BLaER1 treated with 17β-estradiol and CSF1 and Interleukin-3, amounts not matched to agents 10 nM and 100 nM (cell line): Measurements from ENCODE around the gene BCAT1.
A peak's percentile ranks its signal among the peaks of the same experiment; 100 is the strongest.

Experiments
- H3K27ac ChIP-seq, 11 experiments: shearing (Covaris generic); formaldehyde crosslinking; 2 replicates each; pipeline ENCODE4 v1.8.1; 2022
- H3K27me3 ChIP-seq, 11 experiments: shearing (Covaris generic); formaldehyde crosslinking; 2 replicates each; pipeline ENCODE4 v1.8.1; 2022
- H3K36me3 ChIP-seq, 11 experiments: shearing (Covaris generic); formaldehyde crosslinking; 2 replicates each; pipeline ENCODE4 v1.8.1; 2022
- H3K4me1 ChIP-seq, 10 experiments: shearing (Covaris generic); formaldehyde crosslinking; 2 replicates each; pipeline ENCODE4 v1.8.1; 2022
- H3K4me2 ChIP-seq, 11 experiments: shearing (Covaris generic); formaldehyde crosslinking; 2 replicates each; pipeline ENCODE4 v1.8.1; 2022
- H3K4me3 ChIP-seq, 10 experiments: shearing (Covaris generic); formaldehyde crosslinking; 2 replicates each; pipeline ENCODE4 v1.8.1; 2022
- H3K9ac ChIP-seq, 11 experiments: shearing (Covaris generic); formaldehyde crosslinking; 2 replicates each; pipeline ENCODE4 v1.8.1; 2022
- H3K9me3 ChIP-seq, 11 experiments: shearing (Covaris generic); formaldehyde crosslinking; replicated peaks in 1 of 11; 2 replicates each; pipeline ENCODE4 v1.8.1; 2022
- H4K20me1 ChIP-seq, 11 experiments: shearing (Covaris generic); formaldehyde crosslinking; 2 replicates each; pipeline ENCODE4 v1.8.1; 2022
- Cebpa-rat ChIP-seq, 11 experiments: shearing (Covaris generic); IDR thresholded peaks; 2 replicates each; pipeline ENCODE4 v1.8.1; 2022

Gene BCAT1

GRCh38 chr12:24851341-24851740 lies 97.6 kb downstream of the BCAT1 start:
- Histone ChIP-seq H3K4me2 (peak overlapping the region in 6 of 11 experiments; percentile 20 to 57 (median 56); a peak in 12 of 22 replicates), H3K4me1 (peaks cover 25 to 65% (median 46%) of the 10 kb centered on the region in 10 experiments), H3K27me3 (no peaks in the 10 kb centered on the region), H4K20me1 (peaks cover 0 to 33% (median 0%) of the 10 kb centered on the region in 11 experiments; a peak in 4 of 22 replicates), H3K27ac (peak overlapping the region in 6 of 11 experiments; percentile 5 to 40 (median 26); a peak in 7 of 22 replicates), H3K9ac (no peak overlapping the region), H3K36me3 (peaks cover 38 to 95% (median 69%) of the 10 kb centered on the region in 11 experiments), H3K9me3 (peaks cover 0 to 4% (median 0%) of the 10 kb centered on the region in 11 experiments; a peak in 1 of 22 replicates), H3K4me3 (no peak overlapping the region)
- no peak for TF ChIP-seq Cebpa-rat (IDR thresholded peaks at IDR 0.05)

GRCh38 chr12:24850496-24850895 lies 98.4 kb downstream of the BCAT1 start:
- H3K4me1 ChIP-seq, result peaks cover 17 to 57% (median 38%) of the 10 kb centered on the region in 10 experiments
- no peak overlapping the region for H3K9ac ChIP-seq
- TF ChIP-seq Cebpa-rat (IDR thresholded peaks at IDR 0.05), result no peak
- peak overlapping the region in 6 of 11 experiments; percentile 4 to 57 (median 56); a peak in 10 of 22 replicates for H3K4me2 ChIP-seq
- H4K20me1 ChIP-seq, result peaks cover 0 to 33% (median 0%) of the 10 kb centered on the region in 11 experiments; a peak in 4 of 22 replicates
- peak overlapping the region in 4 of 11 experiments; percentile 18 to 38 (median 28); a peak in 8 of 22 replicates for H3K27ac ChIP-seq
- peaks cover 43 to 95% (median 69%) of the 10 kb centered on the region in 11 experiments for H3K36me3 ChIP-seq
- no peaks in the 10 kb centered on the region for H3K9me3 ChIP-seq
- no peaks in the 10 kb centered on the region for H3K27me3 ChIP-seq
- no peak overlapping the region for H3K4me3 ChIP-seq

- H4K20me1 ChIP-seq, result peaks cover 0 to 23% (median 0%) of the 10 kb centered on the region in 11 experiments; a peak in 4 of 22 replicates
- TF ChIP-seq Cebpa-rat (IDR thresholded peaks at IDR 0.05), result no peak
- no peak overlapping the region for H3K9ac ChIP-seq
- peaks cover 53 to 96% (median 80%) of the 10 kb centered on the region in 11 experiments for H3K36me3 ChIP-seq
- H3K27me3 ChIP-seq, result no peaks in the 10 kb centered on the region
- H3K4me1 ChIP-seq, result peaks cover 2 to 42% (median 23%) of the 10 kb centered on the region in 10 experiments; a peak in 18 of 20 replicates
- H3K4me2 ChIP-seq, result no peak overlapping the region
- no peak overlapping the region for H3K4me3 ChIP-seq
- H3K9me3 ChIP-seq, result no peaks in the 10 kb centered on the region
- no peak overlapping the region; a peak in 1 of 22 replicates for H3K27ac ChIP-seq
Measured at GRCh38 chr12:24848941-24849477, 99.9 kb downstream of the BCAT1 start.

GRCh38 chr12:24846689-24847088 lies 102.2 kb downstream of the BCAT1 start:
- Histone ChIP-seq H3K4me1 (peaks cover 0 to 21% (median 15%) of the 10 kb centered on the region in 10 experiments; a peak in 17 of 20 replicates), H3K9me3 (0 out of 22 replicates have a peak, but pooled peaks cover 0 to 1% (median 0%) of the 10 kb centered on the region in 11 experiments), H3K4me3 (no peak overlapping the region), H3K36me3 (peaks cover 71 to 100% (median 98%) of the 10 kb centered on the region in 11 experiments), H3K27me3 (no peaks in the 10 kb centered on the region), H3K4me2 (no peak overlapping the region), H3K9ac (no peak overlapping the region), H3K27ac (no peak overlapping the region), H4K20me1 (peaks cover 0 to 7% (median 0%) of the 10 kb centered on the region in 11 experiments; a peak in 3 of 22 replicates)
- TF ChIP-seq Cebpa-rat (IDR thresholded peaks at IDR 0.05), result no peak

GRCh38 chr12:24845615-24846014 lies 103.3 kb downstream of the BCAT1 start:
- Histone ChIP-seq H3K9ac (no peak overlapping the region), H3K27me3 (no peaks in the 10 kb centered on the region), H3K9me3 (0 out of 22 replicates have a peak, but pooled peaks cover 0 to 5% (median 0%) of the 10 kb centered on the region in 11 experiments), H3K27ac (no peak overlapping the region), H4K20me1 (peaks cover 0 to 7% (median 0%) of the 10 kb centered on the region in 11 experiments; a peak in 3 of 22 replicates), H3K4me1 (peaks cover 0 to 19% (median 5%) of the 10 kb centered on the region in 10 experiments; a peak in 14 of 20 replicates), H3K4me2 (no peak overlapping the region), H3K4me3 (no peak overlapping the region), H3K36me3 (peaks cover 81 to 100% (median 99%) of the 10 kb centered on the region in 11 experiments)
- no peak for TF ChIP-seq Cebpa-rat (IDR thresholded peaks at IDR 0.05)

GRCh38 chr12:24840046-24840800 lies 108.7 kb downstream of the BCAT1 start:
- Histone ChIP-seq H3K9ac (peak overlapping the region in 1 of 11 experiments; percentile 14; a peak in 1 of 22 replicates), H4K20me1 (no peaks in the 10 kb centered on the region), H3K36me3 (peaks cover 50 to 96% (median 87%) of the 10 kb centered on the region in 11 experiments), H3K27me3 (no peaks in the 10 kb centered on the region), H3K4me1 (peaks cover 0 to 49% (median 36%) of the 10 kb centered on the region in 10 experiments; a peak in 18 of 20 replicates), H3K9me3 (peaks cover 0 to 14% (median 5%) of the 10 kb centered on the region in 11 experiments; a peak in 9 of 22 replicates), H3K27ac (peak overlapping the region in 9 of 11 experiments; percentile 84 to 95 (median 89); a peak in 17 of 22 replicates), H3K4me2 (peak overlapping the region in 6 of 11 experiments; percentile 53 to 78 (median 70); a peak in 12 of 22 replicates), H3K4me3 (no peak overlapping the region)
- TF ChIP-seq Cebpa-rat (IDR thresholded peaks at IDR 0.05), result no peak

GRCh38 chr12:24839268-24839791 lies 109.6 kb downstream of the BCAT1 start:
- H4K20me1 ChIP-seq, result no peaks in the 10 kb centered on the region
- H3K36me3 ChIP-seq, result peaks cover 51 to 96% (median 87%) of the 10 kb centered on the region in 11 experiments
- H3K9me3 ChIP-seq, result peaks cover 0 to 14% (median 5%) of the 10 kb centered on the region in 11 experiments; a peak in 9 of 22 replicates
- peak overlapping the region; percentile 48 to 95 (median 89); a peak in 21 of 22 replicates for H3K27ac ChIP-seq
- H3K4me1 ChIP-seq, result peaks cover 0 to 49% (median 36%) of the 10 kb centered on the region in 10 experiments; a peak in 18 of 20 replicates
- no peaks in the 10 kb centered on the region for H3K27me3 ChIP-seq
- TF ChIP-seq Cebpa-rat (IDR thresholded peaks at IDR 0.05), result no peak
- peak overlapping the region in 10 of 11 experiments; percentile 56 to 79 (median 70); a peak in 19 of 22 replicates for H3K9ac ChIP-seq
- H3K4me2 ChIP-seq, result peak overlapping the region in 10 of 11 experiments; percentile 3 to 90 (median 64); a peak in 18 of 22 replicates
- no peak overlapping the region for H3K4me3 ChIP-seq

GRCh38 chr12:24838531-24838950 lies 110.4 kb downstream of the BCAT1 start:
- Histone ChIP-seq H3K9ac (peak overlapping the region in 10 of 11 experiments; percentile 56 to 79 (median 70); a peak in 19 of 22 replicates), H3K36me3 (peaks cover 46 to 96% (median 87%) of the 10 kb centered on the region in 11 experiments), H3K27me3 (no peaks in the 10 kb centered on the region), H4K20me1 (no peaks in the 10 kb centered on the region), H3K27ac (peak overlapping the region; percentile 48 to 95 (median 89); a peak in 21 of 22 replicates), H3K9me3 (peaks cover 0 to 14% (median 5%) of the 10 kb centered on the region in 11 experiments; a peak in 9 of 22 replicates), H3K4me2 (peak overlapping the region in 10 of 11 experiments; percentile 3 to 90 (median 64); a peak in 18 of 22 replicates), H3K4me1 (peaks cover 0 to 49% (median 36%) of the 10 kb centered on the region in 10 experiments; a peak in 18 of 20 replicates), H3K4me3 (no peak overlapping the region; a peak in 1 of 20 replicates)
- TF ChIP-seq Cebpa-rat (IDR thresholded peaks at IDR 0.05), result peak; percentile 42 to 97 (median 82); a peak in 15 of 22 replicates
